Ovary (tissue), 3 donors: ENCODE measurements around the gene TGFB2.

Experiments used
- CTCF ChIP-seq, 3 donors: fragments of 450-650 bp in 2 of 3; fragments of 200-600 bp in 1 of 3; IDR thresholded peaks; one replicate each; pipeline versions ENCODE4 v1.5.1 to v1.8.0; 2016 to 2022; ENCODE audit warnings: antibody characterized with exemption in 3 of 3, mild to moderate bottlenecking in 1 of 3
- EP300 ChIP-seq: sonication (generic); formaldehyde crosslinking; IDR thresholded peaks from one replicate; pipeline ENCODE4 v1.6.1; 2017; ENCODE audit warnings: antibody characterized with exemption
- donor health status: DM: no; HTN: no; CAD: no.

- TF ChIP-seq EP300 (no peak), CTCF (IDR thresholded peaks at IDR 0.05) (no peak)
These were observed 119.7 kb downstream of the TGFB2 start for GRCh38 chr1:218464871-218465270.
